BLaER1 treated with 17β-estradiol and CSF1 and Interleukin-3, amounts not matched to agents 10 nM and 100 nM (cell line): ENCODE measurements around the gene TAPT1.
A peak's percentile ranks its signal among the peaks of the same experiment; 100 is the strongest.

Experiments
- H3K27ac ChIP-seq, 11 experiments: shearing (Covaris generic); formaldehyde crosslinking; 2 replicates each; pipeline ENCODE4 v1.8.1; 2022
- H3K27me3 ChIP-seq, 11 experiments: shearing (Covaris generic); formaldehyde crosslinking; 2 replicates each; pipeline ENCODE4 v1.8.1; 2022
- H3K36me3 ChIP-seq, 11 experiments: shearing (Covaris generic); formaldehyde crosslinking; 2 replicates each; pipeline ENCODE4 v1.8.1; 2022
- H3K4me1 ChIP-seq, 10 experiments: shearing (Covaris generic); formaldehyde crosslinking; 2 replicates each; pipeline ENCODE4 v1.8.1; 2022
- H3K4me2 ChIP-seq, 11 experiments: shearing (Covaris generic); formaldehyde crosslinking; 2 replicates each; pipeline ENCODE4 v1.8.1; 2022
- H3K4me3 ChIP-seq, 10 experiments: shearing (Covaris generic); formaldehyde crosslinking; 2 replicates each; pipeline ENCODE4 v1.8.1; 2022
- H3K9ac ChIP-seq, 11 experiments: shearing (Covaris generic); formaldehyde crosslinking; 2 replicates each; pipeline ENCODE4 v1.8.1; 2022
- H3K9me3 ChIP-seq, 11 experiments: shearing (Covaris generic); formaldehyde crosslinking; replicated peaks in 1 of 11; 2 replicates each; pipeline ENCODE4 v1.8.1; 2022
- H4K20me1 ChIP-seq, 11 experiments: shearing (Covaris generic); formaldehyde crosslinking; 2 replicates each; pipeline ENCODE4 v1.8.1; 2022
- Cebpa-rat ChIP-seq, 11 experiments: shearing (Covaris generic); IDR thresholded peaks; 2 replicates each; pipeline ENCODE4 v1.8.1; 2022

The TAPT1 gene

GRCh38 chr4:16212138-16212782, 14.0 kb downstream of the TAPT1 start:
- Histone ChIP-seq H3K27me3 (no peaks in the 10 kb centered on the region), H3K4me1 (peaks cover 16 to 36% (median 21%) of the 10 kb centered on the region in 10 experiments), H3K36me3 (peaks cover 0 to 39% (median 13%) of the 10 kb centered on the region in 11 experiments; a peak in 10 of 22 replicates), H3K4me2 (peak overlapping the region in 7 of 11 experiments; percentile 2 to 27 (median 18); a peak in 7 of 22 replicates), H3K4me3 (no peak overlapping the region), H3K27ac (no peak overlapping the region), H3K9ac (no peak overlapping the region), H3K9me3 (no peaks in the 10 kb centered on the region), H4K20me1 (peaks cover 0 to 50% (median 10%) of the 10 kb centered on the region in 11 experiments; a peak in 10 of 22 replicates)
- no peak for TF ChIP-seq Cebpa-rat (IDR thresholded peaks at IDR 0.05)

- Histone ChIP-seq H3K36me3 (peaks cover 0 to 24% (median 13%) of the 10 kb centered on the region in 11 experiments; a peak in 10 of 22 replicates), H3K9ac (0 out of 22 replicates have a peak overlapping the region, but pooled peaks of 1 of the 11 experiments have one; percentile 0), H3K4me3 (no peak overlapping the region), H3K4me1 (peaks cover 40 to 64% (median 45%) of the 10 kb centered on the region in 10 experiments), H3K4me2 (peak overlapping the region; percentile 29 to 92 (median 79); a peak in 20 of 22 replicates), H3K27me3 (no peaks in the 10 kb centered on the region), H4K20me1 (peaks cover 0 to 54% (median 15%) of the 10 kb centered on the region in 11 experiments; a peak in 13 of 22 replicates), H3K9me3 (no peaks in the 10 kb centered on the region), H3K27ac (peak overlapping the region in 5 of 11 experiments; percentile 43 to 62 (median 53); a peak in 4 of 22 replicates)
- no peak for TF ChIP-seq Cebpa-rat (IDR thresholded peaks at IDR 0.05)
Observed at GRCh38 chr4:16207409-16207808, 18.9 kb downstream of the TAPT1 start.

GRCh38 chr4:16206848-16207247, 19.4 kb downstream of the TAPT1 start:
- H3K4me1 ChIP-seq, result peaks cover 36 to 59% (median 40%) of the 10 kb centered on the region in 10 experiments
- peaks cover 0 to 56% (median 10%) of the 10 kb centered on the region in 11 experiments; a peak in 13 of 22 replicates for H4K20me1 ChIP-seq
- no peak for TF ChIP-seq Cebpa-rat (IDR thresholded peaks at IDR 0.05)
- no peak overlapping the region for H3K4me3 ChIP-seq
- H3K4me2 ChIP-seq, result peak overlapping the region; percentile 29 to 92 (median 79)
- peak overlapping the region in 3 of 11 experiments; percentile 0 to 19 (median 17); a peak in 1 of 22 replicates for H3K9ac ChIP-seq
- peak overlapping the region in 8 of 11 experiments; percentile 24 to 62 (median 47); a peak in 13 of 22 replicates for H3K27ac ChIP-seq
- H3K9me3 ChIP-seq, result no peaks in the 10 kb centered on the region
- H3K27me3 ChIP-seq, result no peaks in the 10 kb centered on the region
- H3K36me3 ChIP-seq, result peaks cover 0 to 20% (median 13%) of the 10 kb centered on the region in 11 experiments; a peak in 9 of 22 replicates

- peaks cover 0 to 60% (median 10%) of the 10 kb centered on the region in 11 experiments; a peak in 13 of 22 replicates for H4K20me1 ChIP-seq
- H3K4me2 ChIP-seq, result peak overlapping the region; percentile 29 to 92 (median 79)
Observed at GRCh38 chr4:16206301-16206700, 20.0 kb downstream of the TAPT1 start.

DNA sequence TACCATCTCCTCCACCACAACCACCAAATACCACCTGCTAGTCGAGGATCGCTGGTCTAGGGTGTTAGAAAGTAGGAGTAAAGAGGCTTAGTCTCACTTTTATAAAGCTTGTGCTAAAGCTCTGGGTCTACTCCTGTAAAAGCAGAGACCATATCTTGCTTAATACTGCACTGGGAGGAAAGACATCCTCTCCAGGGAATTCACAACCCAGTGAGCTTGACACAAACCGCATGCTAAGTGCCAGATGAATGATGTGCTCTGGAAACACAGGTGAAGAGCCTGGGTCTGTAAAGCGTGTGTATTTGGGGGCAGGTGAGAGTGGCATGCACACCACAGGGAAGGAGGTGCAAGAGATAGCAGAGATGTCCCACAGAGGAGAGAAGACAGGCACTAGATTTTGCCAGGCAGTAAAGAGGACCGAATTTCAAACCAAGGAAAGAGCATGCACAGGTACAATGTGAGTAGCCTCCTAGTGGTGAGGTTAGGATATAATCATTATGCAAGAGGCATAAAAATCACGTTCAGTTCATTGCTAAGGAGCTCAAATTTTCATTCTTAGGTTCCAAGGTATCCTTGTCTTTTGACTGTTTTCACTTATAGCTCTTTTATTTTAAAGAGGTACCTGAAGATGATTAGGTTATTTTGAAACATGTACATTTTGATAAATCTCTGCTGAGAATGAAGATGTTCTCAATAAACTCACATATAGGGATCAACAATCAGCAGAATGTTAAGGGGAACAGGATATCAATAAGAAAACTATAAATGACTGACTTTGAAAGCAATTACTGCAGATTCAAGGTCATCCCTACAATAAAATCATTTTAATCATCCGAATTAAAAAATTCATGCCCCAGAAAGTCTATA, 20.7 kb downstream of the TAPT1 start:
- peak overlapping the region; percentile 20 to 92 (median 79); a peak in 21 of 22 replicates for H3K4me2 ChIP-seq
- H3K27me3 ChIP-seq, result no peaks in the 10 kb centered on the region
- H3K9ac ChIP-seq, result peak overlapping the region in 2 of 11 experiments; percentile 27 to 29; a peak in 3 of 22 replicates
- H4K20me1 ChIP-seq, result peaks cover 0 to 58% (median 10%) of the 10 kb centered on the region in 11 experiments; a peak in 13 of 22 replicates
- no peaks in the 10 kb centered on the region for H3K9me3 ChIP-seq
- peak in 7 of 11 experiments; percentile 13 to 87 (median 66); a peak in 11 of 22 replicates for TF ChIP-seq Cebpa-rat (IDR thresholded peaks at IDR 0.05)
- peaks cover 0 to 18% (median 13%) of the 10 kb centered on the region in 11 experiments; a peak in 9 of 22 replicates for H3K36me3 ChIP-seq
- H3K4me3 ChIP-seq, result peak overlapping the region in 3 of 10 experiments; percentile 15 to 20 (median 18); a peak in 3 of 20 replicates
- peak overlapping the region in 6 of 11 experiments; percentile 43 to 68 (median 55); a peak in 11 of 22 replicates for H3K27ac ChIP-seq
- peaks cover 33 to 58% (median 39%) of the 10 kb centered on the region in 10 experiments for H3K4me1 ChIP-seq

More at GRCh38 chr4:16206301-16206700, 20.0 kb downstream of the TAPT1 start:
- Histone ChIP-seq H3K4me3 (no peak overlapping the region), H3K36me3 (peaks cover 0 to 25% (median 13%) of the 10 kb centered on the region in 11 experiments; a peak in 8 of 22 replicates), H3K9me3 (no peaks in the 10 kb centered on the region), H3K4me1 (peaks cover 33 to 58% (median 39%) of the 10 kb centered on the region in 10 experiments), H3K27me3 (no peaks in the 10 kb centered on the region), H3K27ac (peak overlapping the region in 8 of 11 experiments; percentile 24 to 62 (median 47); a peak in 15 of 22 replicates), H3K9ac (peak overlapping the region in 5 of 11 experiments; percentile 0 to 39 (median 19); a peak in 4 of 22 replicates)
- TF ChIP-seq Cebpa-rat (IDR thresholded peaks at IDR 0.05), result no peak

- Histone ChIP-seq H3K27ac (peak overlapping the region in 7 of 11 experiments; percentile 13 to 68 (median 52); a peak in 10 of 22 replicates), H3K9me3 (no peaks in the 10 kb centered on the region), H3K4me1 (peaks cover 33 to 58% (median 39%) of the 10 kb centered on the region in 10 experiments), H3K9ac (0 out of 22 replicates have a peak overlapping the region, but pooled peaks of 1 of the 11 experiments have one; percentile 8), H3K27me3 (no peaks in the 10 kb centered on the region), H3K4me2 (peak overlapping the region in 8 of 11 experiments; percentile 70 to 92 (median 82); a peak in 16 of 22 replicates), H3K4me3 (no peak overlapping the region), H3K36me3 (peaks cover 0 to 16% (median 5%) of the 10 kb centered on the region in 11 experiments; a peak in 8 of 22 replicates), H4K20me1 (peaks cover 0 to 52% (median 10%) of the 10 kb centered on the region in 11 experiments; a peak in 13 of 22 replicates)
- TF ChIP-seq Cebpa-rat (IDR thresholded peaks at IDR 0.05), result no peak
Observed at GRCh38 chr4:16204505-16204904, 21.8 kb downstream of the TAPT1 start.

DNA sequence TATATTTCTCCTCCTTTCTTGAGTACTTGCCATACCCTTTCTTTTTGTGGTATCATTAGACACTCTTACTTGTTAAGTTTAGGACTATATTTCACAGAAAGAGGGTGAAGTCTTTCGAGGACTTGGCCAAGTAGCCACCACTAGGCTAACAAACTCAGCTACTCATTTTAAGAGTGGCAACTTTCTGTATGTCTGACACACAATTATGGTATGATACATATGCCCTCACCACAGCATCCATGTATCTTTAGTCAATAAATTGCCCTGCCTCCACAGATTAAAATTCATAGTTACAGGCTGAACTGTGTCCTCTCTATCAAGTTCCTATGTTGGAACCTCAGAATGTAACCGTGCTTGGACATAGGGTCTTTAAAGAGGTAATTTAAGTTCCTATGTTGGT, 23.2 kb downstream of the TAPT1 start:
- H4K20me1 ChIP-seq, result peaks cover 0 to 52% (median 10%) of the 10 kb centered on the region in 11 experiments; a peak in 13 of 22 replicates
- no peaks in the 10 kb centered on the region for H3K27me3 ChIP-seq
- H3K27ac ChIP-seq, result no peak overlapping the region
- no peak for TF ChIP-seq Cebpa-rat (IDR thresholded peaks at IDR 0.05)
- H3K4me1 ChIP-seq, result peaks cover 33 to 51% (median 39%) of the 10 kb centered on the region in 10 experiments
- peaks cover 0 to 14% (median 3%) of the 10 kb centered on the region in 11 experiments; a peak in 3 of 22 replicates for H3K36me3 ChIP-seq
- H3K9ac ChIP-seq, result no peak overlapping the region
- H3K4me2 ChIP-seq, result peak overlapping the region in 3 of 11 experiments; percentile 5 to 92 (median 21); a peak in 1 of 22 replicates
- H3K4me3 ChIP-seq, result no peak overlapping the region
- no peaks in the 10 kb centered on the region for H3K9me3 ChIP-seq

GRCh38 chr4:16202598-16202997, 23.7 kb downstream of the TAPT1 start:
- Histone ChIP-seq H3K27me3 (no peaks in the 10 kb centered on the region), H3K36me3 (peaks cover 0 to 14% (median 3%) of the 10 kb centered on the region in 11 experiments; a peak in 3 of 22 replicates), H3K4me3 (no peak overlapping the region), H3K4me1 (peaks cover 33 to 46% (median 38%) of the 10 kb centered on the region in 10 experiments), H4K20me1 (peaks cover 0 to 49% (median 10%) of the 10 kb centered on the region in 11 experiments; a peak in 13 of 22 replicates), H3K27ac (no peak overlapping the region), H3K9ac (no peak overlapping the region), H3K9me3 (no peaks in the 10 kb centered on the region), H3K4me2 (no peak overlapping the region)
- no peak for TF ChIP-seq Cebpa-rat (IDR thresholded peaks at IDR 0.05)
